HepG2 (cell line): ENCODE data around the gene EFNA2. TPM values are rescaled to one million over a fixed set of nuclear protein-coding genes. Genes with fewer than 3 reads are reported as not detected.

Experiments
- ATAC-seq: fragments of 200-7000 bp; cut with Tn5 transposase; 3 replicates; pipeline ENCODE4 v1.9.1; 2020; ENCODE audit warnings: mild to moderate bottlenecking, moderate library complexity
- BruUV-seq: library from RNA; stranded (reverse); fragments of 400-500 nt; replicated peaks from 2 replicates; lab custom pipeline; 2021; lab: Mats Ljungman, UMichigan
- CTCF ChIA-PET: fragments of 300-600 bp; formaldehyde crosslinking; extraction: SDS; loops from one replicate; lab custom pipeline; 2021; ENCODE audit warnings: low total read pairs, inconsistent platforms, low intra/inter-chr PET ratio; lab: Yijun Ruan, JAX
- POLR2A ChIA-PET: fragments of 350-600 bp; sonication (Branson Sonifier 250); formaldehyde crosslinking; loops from one replicate; lab custom pipeline; 2020; ENCODE audit warnings: antibody characterized with exemption, inconsistent platforms; lab: Yijun Ruan, JAX
- DNase-seq: peaks from one replicate; pipeline ENCODE4 v3.0.0-alpha.2; 2015; ENCODE audit warnings: low spot score
- FAIRE-seq: peaks from 3 replicates; lab custom pipeline; 2011; peaks lifted over from hg19 to GRCh38; lab: Jason Lieb, UNC
- H2AFZ ChIP-seq: one replicate; pipeline ENCODE4 v1.6.1; 2011; ENCODE audit warnings: low read length, inconsistent platforms
- H3K27ac ChIP-seq: fragments of 300-600 bp; 3 replicates; pipeline ENCODE4 v1.8.0; 2011; ENCODE audit warnings: mixed run types, mild to moderate bottlenecking, mixed read lengths, low read length, inconsistent platforms; ENCODE audit not compliant: insufficient read depth; ENCODE audit errors: extremely low read length
- H3K27me3 ChIP-seq, 2 experiments: fragments of 200-600 bp in 1 of 2; 2 replicates in 1 of 2; 3 replicates in 1 of 2; pipeline versions ENCODE4 v1.6.0 to v1.8.0; 2011; ENCODE audit warnings: low read length in 2 of 2, mild to moderate bottlenecking in 2 of 2, moderate library complexity in 2 of 2, inconsistent platforms in 1 of 2; ENCODE audit not compliant: insufficient read depth in 2 of 2, control insufficient read depth in 1 of 2
- H3K36me3 ChIP-seq, 2 experiments: fragments of 200-600 bp in 1 of 2; replicated peaks in 1 of 2; 2 replicates in 1 of 2; 3 replicates in 1 of 2; pipeline versions ENCODE4 v1.5.1 to v1.8.0; 2011; ENCODE audit warnings: low read length in 2 of 2, inconsistent platforms in 1 of 2; ENCODE audit not compliant: insufficient read depth in 2 of 2, control insufficient read depth in 1 of 2
- H3K4me1 ChIP-seq: 2 replicates; pipeline ENCODE4 v1.5.1; 2012; ENCODE audit warnings: low read length, inconsistent platforms; ENCODE audit not compliant: insufficient read depth
- H3K4me2 ChIP-seq: 2 replicates; pipeline ENCODE4 v1.6.0; 2011; ENCODE audit warnings: low read depth, low read length, inconsistent platforms
- H3K4me3 ChIP-seq, 3 experiments: fragments of 200-600 bp in 1 of 3; sonication (generic), shearing (Covaris generic) in 1 of 3; replicated peaks in 1 of 3; 2 replicates each; pipeline ENCODE4 v1.5.1; 2011 to 2016; ENCODE audit warnings: low read length in 3 of 3, inconsistent platforms in 2 of 3, low read depth in 2 of 3, mild to moderate bottlenecking in 2 of 3, control low read depth in 1 of 3, mixed read lengths in 1 of 3; ENCODE audit not compliant: insufficient read depth in 1 of 3
- H3K79me2 ChIP-seq: one replicate; pipeline ENCODE4 v1.6.1; 2011; ENCODE audit warnings: low read length, inconsistent platforms; ENCODE audit not compliant: insufficient read depth
- H3K9ac ChIP-seq: 2 replicates; pipeline ENCODE4 v1.6.0; 2011; ENCODE audit warnings: mild to moderate bottlenecking, low read depth, low read length, inconsistent platforms; ENCODE audit not compliant: insufficient read depth
- H3K9me3 ChIP-seq: 2 replicates; pipeline ENCODE4 v1.5.1; 2012; ENCODE audit warnings: mild to moderate bottlenecking, low read length
- H4K20me1 ChIP-seq: 2 replicates; pipeline ENCODE4 v1.6.0; 2011; ENCODE audit warnings: inconsistent platforms, mild to moderate bottlenecking, low read length, moderate library complexity; ENCODE audit not compliant: insufficient read depth
- CEBPB ChIP-seq: IDR thresholded peaks from 2 replicates; pipeline ENCODE4 v1.6.1; 2011; ENCODE audit warnings: low read depth, low read length, improper control_type of control experiment, borderline replicate concordance
- CHD4 ChIP-seq: fragments of 200-600 bp; sonication (generic); IDR thresholded peaks from 2 replicates; pipeline ENCODE4 v1.7.0; 2017; ENCODE audit warnings: mild to moderate bottlenecking, low read length, borderline replicate concordance
- ETV5 ChIP-seq: IDR thresholded peaks from 2 replicates; pipeline ENCODE4 v1.6.1; 2018; ENCODE audit warnings: missing biosample characterization, missing genetic modification reagents, inconsistent platforms, borderline replicate concordance
- HDAC1 ChIP-seq: sonication (generic); formaldehyde crosslinking; IDR thresholded peaks from 2 replicates; pipeline ENCODE4 v1.5.1; 2020; ENCODE audit warnings: mild to moderate bottlenecking, missing genetic modification reagents
- PCBP1 ChIP-seq: fragments of 200-400 bp; formaldehyde crosslinking; IDR thresholded peaks from 2 replicates; pipeline ENCODE4 v1.6.1; 2017; ENCODE audit warnings: mild to moderate bottlenecking, low read depth, low read length, borderline replicate concordance
- PHF20 ChIP-seq: sonication (generic); formaldehyde crosslinking; IDR thresholded peaks from 2 replicates; pipeline ENCODE4 v1.5.0; 2020; ENCODE audit warnings: mild to moderate bottlenecking, missing genetic modification reagents
- RXRA ChIP-seq: sonication (generic); formaldehyde crosslinking; IDR thresholded peaks from 2 replicates; pipeline ENCODE4 v1.5.1; 2020; ENCODE audit warnings: missing genetic modification reagents
- SMC3 ChIP-seq: IDR thresholded peaks from 2 replicates; pipeline ENCODE4 v1.6.1; 2011; ENCODE audit warnings: low read length, improper control_type of control experiment
- ZNF629 ChIP-seq: sonication (generic); formaldehyde crosslinking; conservative IDR thresholded peaks from 2 replicates; pipeline ENCODE4 v1.5.0; 2020; ENCODE audit warnings: missing genetic modification reagents
- WGBS: methylation state at CpG from one replicate; pipeline ENCODE4 v1.1.6; 2017; ENCODE audit warnings: low lambda C conversion rate; 5-methylcytosine and 5-hydroxymethylcytosine counted together
- in situ Hi-C: cut with HindIII; loops from 2 replicates; pipeline ENCODE4 v1.10.0; 2017; ENCODE audit warnings: low pct_unique_long_range_greater_than_20kb; ENCODE audit not compliant: extremely low pct_ligation_motif_present
- intact Hi-C: fragments of 100-400 bp; cut with micrococcal nuclease; formaldehyde crosslinking; loops from one replicate; pipeline ENCODE4 v1.10.0; 2022; ENCODE audit not compliant: unreplicated experiment
- polyA plus RNA-seq, 8 experiments: library from polyadenylated mRNA; depleted of rRNA in 3 of 8; stranded (reverse) in 7 of 8; unstranded in 1 of 8; fragments of >200 nt; fragmentation: Illumina TruSeq in 4 of 8; extraction: Trizol in 4 of 8; gene quantifications; 2 replicates each; pipeline versions ENCODE4 v1.2.1 to v1.2.3, GENCODE V29; 2011 to 2016; ENCODE audit warnings: low read depth in 4 of 8, missing spikeins in 1 of 8, mixed read lengths in 1 of 8; ENCODE audit not compliant: insufficient read depth in 1 of 8
- total RNA-seq, 5 experiments: library from RNA; depleted of rRNA; stranded (reverse); fragments of >200 nt; fragmentation: Illumina TruSeq; extraction: Trizol; gene quantifications; 2 replicates each; pipeline ENCODE4 v1.2.3, GENCODE V29; 2016; ENCODE audit warnings: low read depth in 1 of 5
- TF ChIP-seq, protein P1 (sequence below): sonication (generic); formaldehyde crosslinking; conservative IDR thresholded peaks from 2 replicates; pipeline ENCODE4 v1.4.0; 2020; ENCODE audit warnings: mild to moderate bottlenecking, missing genetic modification reagents, moderate library complexity
- TF ChIP-seq, protein P2 (sequence below): sonication (generic); formaldehyde crosslinking; IDR thresholded peaks from 2 replicates; pipeline ENCODE4 v1.5.0; 2020; ENCODE audit warnings: missing genetic modification reagents
- TF ChIP-seq, protein P3 (sequence below): sonication (generic); formaldehyde crosslinking; IDR thresholded peaks from 2 replicates; pipeline ENCODE4 v1.4.0; 2020; ENCODE audit warnings: mild to moderate bottlenecking, low read depth, missing genetic modification reagents
- TF ChIP-seq, protein P4 (sequence below): sonication (generic); formaldehyde crosslinking; IDR thresholded peaks from 2 replicates; pipeline ENCODE4 v1.8.1; 2023; ENCODE audit warnings: mild to moderate bottlenecking, missing genetic modification reagents
- TF ChIP-seq, protein P5 (sequence below): IDR thresholded peaks from 2 replicates; pipeline ENCODE4 v1.6.1; 2016; ENCODE audit warnings: missing genetic modification reagents, missing compliant biosample characterization

The EFNA2 gene
- total and polyA plus RNA-seq, 2 of the 13 experiments (the other 11 are each of a cell fraction or from before 2014, with no cell fraction given), result 6.0 to 9.9 TPM

DNA sequence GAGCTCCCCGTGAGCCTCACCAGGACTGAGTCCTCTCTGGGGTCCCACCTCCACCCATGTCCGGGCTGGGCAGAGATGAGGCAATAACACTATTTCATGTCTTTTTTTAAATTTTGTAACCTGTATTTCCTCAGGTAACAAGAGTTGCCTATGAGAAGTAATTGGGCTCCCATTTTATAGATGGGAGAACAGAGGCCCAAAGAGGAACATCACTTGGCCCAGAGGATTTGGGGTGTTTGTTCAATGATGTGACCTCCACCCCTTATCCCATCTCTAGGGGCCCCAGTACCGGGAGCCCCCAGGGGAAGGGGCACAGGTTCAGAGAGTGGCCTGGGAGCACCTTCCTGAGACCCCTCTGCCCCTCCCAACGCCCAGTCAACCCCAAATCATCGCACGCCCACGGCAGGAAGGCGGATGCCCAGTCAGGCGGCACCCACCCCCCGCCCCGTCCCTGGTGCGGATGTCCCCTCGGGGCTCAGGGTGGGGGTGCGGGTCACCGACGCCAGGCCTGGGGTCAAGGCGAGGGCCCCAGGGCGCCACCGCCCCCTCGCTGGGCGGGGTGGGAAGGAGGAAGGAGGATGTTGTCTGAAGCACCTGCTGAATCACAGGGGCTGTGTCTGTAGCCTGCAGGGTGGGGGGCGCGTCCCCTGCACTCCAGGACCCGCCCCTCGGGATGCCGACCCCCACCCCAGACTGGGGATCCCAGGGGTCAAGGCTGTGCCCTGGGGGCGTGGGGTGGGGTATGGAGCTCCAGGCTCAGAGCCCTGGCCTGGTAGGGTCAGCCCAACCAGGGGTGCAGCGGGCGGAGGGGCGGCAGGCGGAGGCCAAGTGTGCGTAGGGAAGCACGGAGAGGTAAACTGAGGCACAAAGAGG is 25.6 kb upstream of the EFNA2 start:
- 4% methylated on average over 8 of the region's 33 CpGs for WGBS
- Histone ChIP-seq H2AFZ (no peak overlapping the region), H3K27me3 (no peaks in the 10 kb centered on the region), H4K20me1 (peaks cover 37% of the 10 kb centered on the region; the same call in 1 of the 2 replicates), H3K9ac (peak overlapping the region; percentile 64; the same call in 1 of the 2 replicates), H3K36me3 (peaks cover 10 to 27% of the 10 kb centered on the region in 2 experiments; a peak in 4 of 5 replicates), H3K4me2 (peak overlapping the region; percentile 79), H3K79me2 (peaks cover 7% of the 10 kb centered on the region), H3K27ac (peak overlapping the region; percentile 85), H3K9me3 (no peaks in the 10 kb centered on the region), H3K4me3 (peak overlapping the region; percentile 19 to 67 (median 46); a peak in 4 of 6 replicates), H3K4me1 (peaks cover 87% of the 10 kb centered on the region)
- intact Hi-C loops, result no loop called here
- DNase-seq (no peak), FAIRE-seq (no peak), ATAC-seq (peak; percentile 14)
- BruUV-seq, result no TSS peak
- in situ Hi-C loops, result no loop called here
- ChIA-PET POLR2A (interaction anchor here (0.9 to 13.7 kb wide), 6 partner anchors 4 to 143 kb away, joined by 3 to 668 read pairs (median 234); partner anchors contain the start of genes ATP5F1D, CIRBP, FAM174C and MIDN), CTCF (no interaction called here)
- TF ChIP-seq CEBPB (peak; percentile 58; the same call in 1 of the 2 replicates), PHF20 (CRISPR knock-in tag) (peak; percentile 37; the same call in 1 of the 2 replicates), RXRA (CRISPR knock-in tag) (peak; percentile 61), SMC3 (no peak), PCBP1 (no peak), ETV5 (CRISPR knock-in tag) (peak; percentile 59), CHD4 (peak; percentile 94; the same call in 1 of the 2 replicates), HDAC1 (CRISPR knock-in tag) (peak; percentile 45), ZNF629 (peak; percentile 97)
- TF ChIP-seq, protein P1, sequence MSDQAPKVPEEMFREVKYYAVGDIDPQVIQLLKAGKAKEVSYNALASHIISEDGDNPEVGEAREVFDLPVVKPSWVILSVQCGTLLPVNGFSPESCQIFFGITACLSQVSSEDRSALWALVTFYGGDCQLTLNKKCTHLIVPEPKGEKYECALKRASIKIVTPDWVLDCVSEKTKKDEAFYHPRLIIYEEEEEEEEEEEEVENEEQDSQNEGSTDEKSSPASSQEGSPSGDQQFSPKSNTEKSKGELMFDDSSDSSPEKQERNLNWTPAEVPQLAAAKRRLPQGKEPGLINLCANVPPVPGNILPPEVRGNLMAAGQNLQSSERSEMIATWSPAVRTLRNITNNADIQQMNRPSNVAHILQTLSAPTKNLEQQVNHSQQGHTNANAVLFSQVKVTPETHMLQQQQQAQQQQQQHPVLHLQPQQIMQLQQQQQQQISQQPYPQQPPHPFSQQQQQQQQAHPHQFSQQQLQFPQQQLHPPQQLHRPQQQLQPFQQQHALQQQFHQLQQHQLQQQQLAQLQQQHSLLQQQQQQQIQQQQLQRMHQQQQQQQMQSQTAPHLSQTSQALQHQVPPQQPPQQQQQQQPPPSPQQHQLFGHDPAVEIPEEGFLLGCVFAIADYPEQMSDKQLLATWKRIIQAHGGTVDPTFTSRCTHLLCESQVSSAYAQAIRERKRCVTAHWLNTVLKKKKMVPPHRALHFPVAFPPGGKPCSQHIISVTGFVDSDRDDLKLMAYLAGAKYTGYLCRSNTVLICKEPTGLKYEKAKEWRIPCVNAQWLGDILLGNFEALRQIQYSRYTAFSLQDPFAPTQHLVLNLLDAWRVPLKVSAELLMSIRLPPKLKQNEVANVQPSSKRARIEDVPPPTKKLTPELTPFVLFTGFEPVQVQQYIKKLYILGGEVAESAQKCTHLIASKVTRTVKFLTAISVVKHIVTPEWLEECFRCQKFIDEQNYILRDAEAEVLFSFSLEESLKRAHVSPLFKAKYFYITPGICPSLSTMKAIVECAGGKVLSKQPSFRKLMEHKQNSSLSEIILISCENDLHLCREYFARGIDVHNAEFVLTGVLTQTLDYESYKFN (CRISPR knock-in tag), result 0 out of 2 replicates have a peak, but pooled peaks have one; percentile 4
- TF ChIP-seq, protein P2, sequence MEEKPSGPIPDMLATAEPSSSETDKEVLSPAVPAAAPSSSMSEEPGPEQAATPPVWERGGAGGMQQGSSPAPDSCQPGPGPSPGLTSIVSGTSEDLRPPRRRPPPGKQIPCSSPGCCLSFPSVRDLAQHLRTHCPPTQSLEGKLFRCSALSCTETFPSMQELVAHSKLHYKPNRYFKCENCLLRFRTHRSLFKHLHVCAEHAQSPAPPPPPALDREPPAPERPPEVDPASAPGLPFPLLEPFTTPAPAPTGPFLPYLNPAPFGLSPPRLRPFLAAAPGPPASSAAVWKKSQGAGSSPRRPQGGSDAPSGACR (CRISPR knock-in tag), result peak; percentile 76; the same call in 1 of the 2 replicates
- TF ChIP-seq, protein P3, sequence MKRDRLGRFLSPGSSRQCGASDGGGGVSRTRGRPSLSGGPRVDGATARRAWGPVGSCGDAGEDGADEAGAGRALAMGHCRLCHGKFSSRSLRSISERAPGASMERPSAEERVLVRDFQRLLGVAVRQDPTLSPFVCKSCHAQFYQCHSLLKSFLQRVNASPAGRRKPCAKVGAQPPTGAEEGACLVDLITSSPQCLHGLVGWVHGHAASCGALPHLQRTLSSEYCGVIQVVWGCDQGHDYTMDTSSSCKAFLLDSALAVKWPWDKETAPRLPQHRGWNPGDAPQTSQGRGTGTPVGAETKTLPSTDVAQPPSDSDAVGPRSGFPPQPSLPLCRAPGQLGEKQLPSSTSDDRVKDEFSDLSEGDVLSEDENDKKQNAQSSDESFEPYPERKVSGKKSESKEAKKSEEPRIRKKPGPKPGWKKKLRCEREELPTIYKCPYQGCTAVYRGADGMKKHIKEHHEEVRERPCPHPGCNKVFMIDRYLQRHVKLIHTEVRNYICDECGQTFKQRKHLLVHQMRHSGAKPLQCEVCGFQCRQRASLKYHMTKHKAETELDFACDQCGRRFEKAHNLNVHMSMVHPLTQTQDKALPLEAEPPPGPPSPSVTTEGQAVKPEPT (CRISPR knock-in tag), result no peak
- TF ChIP-seq, protein P4, sequence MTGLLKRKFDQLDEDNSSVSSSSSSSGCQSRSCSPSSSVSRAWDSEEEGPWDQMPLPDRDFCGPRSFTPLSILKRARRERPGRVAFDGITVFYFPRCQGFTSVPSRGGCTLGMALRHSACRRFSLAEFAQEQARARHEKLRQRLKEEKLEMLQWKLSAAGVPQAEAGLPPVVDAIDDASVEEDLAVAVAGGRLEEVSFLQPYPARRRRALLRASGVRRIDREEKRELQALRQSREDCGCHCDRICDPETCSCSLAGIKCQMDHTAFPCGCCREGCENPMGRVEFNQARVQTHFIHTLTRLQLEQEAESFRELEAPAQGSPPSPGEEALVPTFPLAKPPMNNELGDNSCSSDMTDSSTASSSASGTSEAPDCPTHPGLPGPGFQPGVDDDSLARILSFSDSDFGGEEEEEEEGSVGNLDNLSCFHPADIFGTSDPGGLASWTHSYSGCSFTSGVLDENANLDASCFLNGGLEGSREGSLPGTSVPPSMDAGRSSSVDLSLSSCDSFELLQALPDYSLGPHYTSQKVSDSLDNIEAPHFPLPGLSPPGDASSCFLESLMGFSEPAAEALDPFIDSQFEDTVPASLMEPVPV (CRISPR knock-in tag), result 0 out of 2 replicates have a peak, but pooled peaks have one; percentile 13
- TF ChIP-seq, protein P5, sequence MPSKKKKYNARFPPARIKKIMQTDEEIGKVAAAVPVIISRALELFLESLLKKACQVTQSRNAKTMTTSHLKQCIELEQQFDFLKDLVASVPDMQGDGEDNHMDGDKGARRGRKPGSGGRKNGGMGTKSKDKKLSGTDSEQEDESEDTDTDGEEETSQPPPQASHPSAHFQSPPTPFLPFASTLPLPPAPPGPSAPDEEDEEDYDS (CRISPR knock-in tag), result no peak
